OCI-LY7 (cell line): ENCODE data around the gene CBX8.

Experiments
- CTCF ChIP-seq: fragments of 200-600 bp; sonication (generic); conservative IDR thresholded peaks from 2 replicates; pipeline ENCODE4 v1.5.1; 2014; ENCODE audit warnings: mild to moderate bottlenecking, antibody characterized with exemption, low read length, moderate library complexity, mixed read lengths
- EZH2phosphoT487 ChIP-seq: fragments of 200-600 bp; sonication (generic); IDR thresholded peaks from 2 replicates; pipeline ENCODE4 v1.6.1; 2018; ENCODE audit warnings: low read depth, borderline replicate concordance, mild to moderate bottlenecking, mixed run types, antibody characterized with exemption, low read length, moderate library complexity, mixed read lengths

- no peak for TF ChIP-seq CTCF
- TF ChIP-seq EZH2phosphoT487: no peak
Observed at GRCh38 chr17:79802736-79803420, 6.0 kb upstream of the CBX8 start.
